ENCODE results near the gene GBE1.
A peak's percentile ranks its signal among the peaks of the same experiment; 100 is the strongest.
"Not testable (repeated sequence)": the region's sequence is repeated elsewhere in the genome, so short reads cannot be mapped to it uniquely, and the experiment has no call there.

GBE1 gene

DNA sequence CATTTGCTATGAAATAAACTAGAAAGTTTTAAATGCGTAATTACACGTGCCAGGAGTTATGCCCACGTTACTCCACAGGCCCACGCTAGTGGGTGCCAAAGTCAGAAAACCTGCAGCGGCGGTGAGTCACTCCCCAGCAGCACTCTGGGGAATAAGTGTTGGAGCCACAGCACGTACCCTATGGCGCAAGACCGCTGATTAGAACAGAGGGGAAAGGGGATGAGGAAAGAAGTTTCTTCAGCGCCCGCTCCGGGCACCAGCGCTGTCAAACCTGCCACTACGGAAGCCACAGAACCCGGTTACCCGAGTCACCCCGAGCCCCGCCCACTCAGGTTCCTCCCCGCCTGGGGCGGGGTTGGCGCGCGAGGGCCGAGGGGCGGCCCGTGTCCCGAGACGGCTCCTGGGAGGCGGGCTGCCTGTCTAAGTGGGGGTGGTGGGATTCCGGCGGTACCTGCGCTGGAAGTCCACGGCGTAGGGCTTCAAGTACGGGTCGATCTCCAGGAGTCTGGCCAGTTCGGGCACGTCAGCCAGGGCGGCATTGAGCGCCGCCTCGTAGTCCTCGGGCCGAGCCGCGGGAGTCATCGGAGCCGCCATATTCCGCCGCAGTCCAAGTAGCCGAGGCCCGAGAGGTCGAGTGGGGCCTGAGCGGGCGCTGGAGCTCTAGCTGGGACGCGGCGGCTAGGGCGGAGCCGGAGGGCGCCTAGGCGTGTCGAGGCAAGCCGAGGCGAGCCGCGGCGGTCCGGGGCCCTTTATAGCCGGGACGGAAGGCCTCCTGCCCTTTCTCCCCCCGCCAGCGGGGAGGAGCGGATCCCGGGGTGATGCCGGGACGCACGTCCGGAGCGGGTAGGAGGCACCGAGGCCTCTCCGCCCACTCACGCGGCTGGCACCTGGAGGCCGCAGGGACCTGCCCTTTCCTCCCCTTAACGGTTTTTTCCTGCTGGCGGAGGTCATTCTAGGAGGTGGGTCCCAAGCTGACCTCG lies at the start of gene GBE1:
Gene GBE1, minus strand, starts transcription at position 722 of the 980 bp plus-strand sequence. Its CDS starts 128 bp downstream, at position 594.
- no peaks in the 10 kb centered on the region for H3K27me3 Mint-ChIP-seq
- H3K9me3 Mint-ChIP-seq: peaks cover 14% of the 10 kb centered on the region
- H3K4me3 Mint-ChIP-seq: peak within 1 kb of the TSS; percentile 94
- H3K4me1 Mint-ChIP-seq (ENCODE audit: low read depth): peaks cover 47% of the 10 kb centered on the region
- H3K36me3 Mint-ChIP-seq (ENCODE audit: low read depth): peaks cover 47% of the 10 kb centered on the region
- H3K27ac Mint-ChIP-seq: peak within 1 kb of the TSS; percentile 98

DNA sequence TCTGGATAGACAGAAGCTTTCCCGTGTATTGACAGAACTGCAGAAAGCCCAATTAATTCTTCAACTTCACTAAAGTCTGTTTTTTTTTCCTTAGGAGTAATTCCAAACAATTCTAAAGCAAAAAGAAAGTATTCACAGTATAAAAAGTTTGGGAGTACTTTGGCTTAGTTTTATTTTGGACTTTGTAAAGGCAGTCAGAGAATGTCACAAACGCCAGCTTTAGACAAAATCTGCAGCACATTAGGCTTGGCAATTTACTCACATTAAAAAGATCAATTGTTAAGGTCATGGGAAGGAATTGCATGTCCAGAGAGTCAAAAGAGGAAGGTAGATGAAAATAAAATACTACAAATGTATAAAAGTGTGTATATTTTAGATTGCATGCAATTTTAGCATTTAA lies 47.5 kb upstream of the GBE1 start:
- H3K4me3 Mint-ChIP-seq: no peak overlapping the region

DNA sequence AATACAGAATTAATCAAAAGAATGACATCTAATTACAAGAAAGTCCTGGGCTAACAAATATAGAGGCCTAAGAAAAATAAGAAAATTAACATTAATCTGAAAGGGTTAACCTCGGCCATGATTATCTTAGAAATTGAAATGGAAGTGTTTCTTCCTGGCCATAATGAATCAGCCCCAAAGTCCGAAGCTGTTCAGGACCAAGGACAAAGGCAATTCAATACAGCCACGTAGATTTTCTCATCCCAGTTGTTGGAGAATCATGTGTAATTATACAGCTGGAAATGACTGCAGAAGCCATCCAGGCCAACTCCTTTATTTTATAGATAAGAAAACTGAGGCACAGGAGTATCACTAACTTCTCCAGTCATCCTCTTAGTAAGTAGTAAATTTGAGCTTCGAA lies 38.0 kb upstream of the GBE1 start:
- H3K36me3 Mint-ChIP-seq (ENCODE audit: low read depth): no peaks in the 10 kb centered on the region
- no peaks in the 10 kb centered on the region for H3K9me3 Mint-ChIP-seq
- peaks cover 3% of the 10 kb centered on the region for H3K27me3 Mint-ChIP-seq
- no peaks in the 10 kb centered on the region for H3K4me1 Mint-ChIP-seq (ENCODE audit: low read depth)
- H3K4me3 Mint-ChIP-seq: no peak overlapping the region
- no peak overlapping the region for H3K27ac Mint-ChIP-seq

More for the DNA sequence above, 47.5 kb upstream of the GBE1 start:
- H3K36me3 Mint-ChIP-seq (ENCODE audit: low read depth): no peaks in the 10 kb centered on the region
- H3K27me3 Mint-ChIP-seq: no peaks in the 10 kb centered on the region
- no peaks in the 10 kb centered on the region for H3K9me3 Mint-ChIP-seq
- H3K27ac Mint-ChIP-seq: no peak overlapping the region
- no peaks in the 10 kb centered on the region for H3K4me1 Mint-ChIP-seq (ENCODE audit: low read depth)

GRCh38 chr3:81793410-81793809 lies 32.0 kb upstream of the GBE1 start:
- Mint-ChIP-seq H3K36me3 (ENCODE audit: low read depth) (no peaks in the 10 kb centered on the region), H3K27ac (no peak overlapping the region), H3K4me1 (ENCODE audit: low read depth) (no peaks in the 10 kb centered on the region), H3K27me3 (no peaks in the 10 kb centered on the region), H3K9me3 (no peaks in the 10 kb centered on the region), H3K4me3 (no peak overlapping the region)

- Mint-ChIP-seq H3K36me3 (ENCODE audit: low read depth) (no peaks in the 10 kb centered on the region), H3K9me3 (no peaks in the 10 kb centered on the region), H3K4me3 (no peak overlapping the region), H3K27ac (no peak overlapping the region), H3K4me1 (ENCODE audit: low read depth) (no peaks in the 10 kb centered on the region), H3K27me3 (no peaks in the 10 kb centered on the region)
Observed at GRCh38 chr3:81790117-81790516, 28.7 kb upstream of the GBE1 start.

DNA sequence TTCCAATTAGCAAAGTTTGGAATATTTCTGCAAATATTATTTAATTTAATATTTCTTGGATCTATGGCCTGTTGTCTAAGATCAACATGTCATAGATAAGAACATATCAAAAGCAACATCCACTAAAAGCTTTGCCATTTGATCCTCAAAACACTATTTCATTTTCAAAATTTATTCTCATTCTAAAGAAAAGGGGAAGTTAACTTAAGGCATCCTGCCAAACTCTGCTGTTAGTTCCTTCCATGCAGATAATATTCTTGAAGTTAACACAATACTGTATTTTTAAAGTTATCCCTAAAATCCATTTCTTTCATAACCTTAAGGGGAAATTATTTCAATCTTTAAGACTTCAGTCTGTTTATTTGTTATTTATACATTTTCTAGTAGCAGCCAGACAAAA lies 28.2 kb upstream of the GBE1 start:
- H3K4me3 Mint-ChIP-seq: no peak overlapping the region
- no peaks in the 10 kb centered on the region for H3K4me1 Mint-ChIP-seq (ENCODE audit: low read depth)
- H3K36me3 Mint-ChIP-seq (ENCODE audit: low read depth): no peaks in the 10 kb centered on the region
- H3K9me3 Mint-ChIP-seq: no peaks in the 10 kb centered on the region
- H3K27me3 Mint-ChIP-seq: no peaks in the 10 kb centered on the region
- no peak overlapping the region for H3K27ac Mint-ChIP-seq

DNA sequence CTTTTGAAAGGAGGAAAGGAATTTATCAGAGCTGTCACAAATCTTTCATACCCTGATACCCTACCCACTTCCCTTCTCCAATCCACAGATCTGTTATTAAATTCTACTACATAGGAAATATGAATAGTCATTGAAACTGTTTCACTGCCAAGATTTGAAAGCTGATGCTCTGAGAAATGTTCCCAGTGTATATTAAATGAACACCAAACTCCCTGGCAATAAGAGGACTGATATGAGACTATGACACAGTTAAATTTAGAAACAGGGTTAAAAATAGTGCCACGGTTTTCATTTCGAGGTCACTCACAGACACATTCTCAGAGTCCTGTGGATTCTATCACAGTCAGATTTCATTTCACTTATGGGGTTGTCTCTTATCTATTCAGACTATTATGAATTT lies 27.2 kb upstream of the GBE1 start:
- Mint-ChIP-seq H3K27me3 (peaks cover 3% of the 10 kb centered on the region), H3K4me1 (ENCODE audit: low read depth) (no peaks in the 10 kb centered on the region), H3K9me3 (peaks cover 2% of the 10 kb centered on the region), H3K4me3 (no peak overlapping the region), H3K36me3 (ENCODE audit: low read depth) (no peaks in the 10 kb centered on the region), H3K27ac (no peak overlapping the region)

GRCh38 chr3:81788044-81788443 lies 26.6 kb upstream of the GBE1 start:
- no peak overlapping the region for H3K4me3 Mint-ChIP-seq
- H3K27ac Mint-ChIP-seq: no peak overlapping the region
- no peaks in the 10 kb centered on the region for H3K4me1 Mint-ChIP-seq (ENCODE audit: low read depth)
- H3K27me3 Mint-ChIP-seq: peaks cover 4% of the 10 kb centered on the region
- H3K9me3 Mint-ChIP-seq: peaks cover 4% of the 10 kb centered on the region
- no peaks in the 10 kb centered on the region for H3K36me3 Mint-ChIP-seq (ENCODE audit: low read depth)

DNA sequence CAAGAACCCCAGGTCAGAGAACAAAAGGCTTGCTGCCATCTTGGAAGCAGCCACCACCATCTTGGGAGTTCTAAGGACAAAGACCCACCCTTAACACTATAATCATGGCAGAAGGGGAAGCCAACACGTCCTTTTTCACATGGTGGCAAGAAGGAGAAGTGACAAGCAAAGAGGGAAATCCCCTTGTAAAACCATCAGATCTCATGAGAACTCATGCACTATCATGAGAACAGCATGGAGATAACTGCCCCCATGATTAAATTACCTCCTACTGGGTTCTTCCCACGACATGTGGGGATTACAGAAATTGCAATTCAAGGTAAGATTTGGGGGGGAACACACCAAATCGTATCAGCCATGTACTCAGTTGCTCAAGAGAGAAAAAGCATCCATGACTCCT lies 21.1 kb upstream of the GBE1 start:
- no peaks in the 10 kb centered on the region for H3K36me3 Mint-ChIP-seq (ENCODE audit: low read depth)
- H3K9me3 Mint-ChIP-seq: peaks cover 4% of the 10 kb centered on the region
- no peaks in the 10 kb centered on the region for H3K4me1 Mint-ChIP-seq (ENCODE audit: low read depth)
- H3K4me3 Mint-ChIP-seq: no peak overlapping the region
- H3K27ac Mint-ChIP-seq: no peak overlapping the region
- peaks cover 4% of the 10 kb centered on the region for H3K27me3 Mint-ChIP-seq

- Mint-ChIP-seq H3K4me3 (no peak overlapping the region), H3K27ac (no peak overlapping the region), H3K36me3 (ENCODE audit: low read depth) (no peaks in the 10 kb centered on the region), H3K9me3 (peaks cover 3% of the 10 kb centered on the region), H3K4me1 (ENCODE audit: low read depth) (no peaks in the 10 kb centered on the region), H3K27me3 (peaks cover 2% of the 10 kb centered on the region)
Observed at GRCh38 chr3:81778678-81779182, 17.3 kb upstream of the GBE1 start.

GRCh38 chr3:81776643-81777042 lies 15.2 kb upstream of the GBE1 start:
- Mint-ChIP-seq H3K27ac (no peak overlapping the region), H3K9me3 (no peaks in the 10 kb centered on the region), H3K4me3 (no peak overlapping the region), H3K27me3 (peaks cover 5% of the 10 kb centered on the region), H3K4me1 (ENCODE audit: low read depth) (no peaks in the 10 kb centered on the region), H3K36me3 (ENCODE audit: low read depth) (no peaks in the 10 kb centered on the region)

- Mint-ChIP-seq H3K4me3 (no peak overlapping the region), H3K9me3 (no peaks in the 10 kb centered on the region), H3K4me1 (ENCODE audit: low read depth) (no peaks in the 10 kb centered on the region), H3K27me3 (peaks cover 18% of the 10 kb centered on the region), H3K27ac (no peak overlapping the region), H3K36me3 (ENCODE audit: low read depth) (no peaks in the 10 kb centered on the region)
Observed at GRCh38 chr3:81770710-81771109, 9.3 kb upstream of the GBE1 start.

GRCh38 chr3:81769299-81769698 lies 7.9 kb upstream of the GBE1 start:
- Mint-ChIP-seq H3K9me3 (no peaks in the 10 kb centered on the region), H3K27me3 (peaks cover 18% of the 10 kb centered on the region), H3K4me1 (ENCODE audit: low read depth) (no peaks in the 10 kb centered on the region), H3K27ac (no peak overlapping the region), H3K36me3 (ENCODE audit: low read depth) (no peaks in the 10 kb centered on the region), H3K4me3 (no peak overlapping the region)

DNA sequence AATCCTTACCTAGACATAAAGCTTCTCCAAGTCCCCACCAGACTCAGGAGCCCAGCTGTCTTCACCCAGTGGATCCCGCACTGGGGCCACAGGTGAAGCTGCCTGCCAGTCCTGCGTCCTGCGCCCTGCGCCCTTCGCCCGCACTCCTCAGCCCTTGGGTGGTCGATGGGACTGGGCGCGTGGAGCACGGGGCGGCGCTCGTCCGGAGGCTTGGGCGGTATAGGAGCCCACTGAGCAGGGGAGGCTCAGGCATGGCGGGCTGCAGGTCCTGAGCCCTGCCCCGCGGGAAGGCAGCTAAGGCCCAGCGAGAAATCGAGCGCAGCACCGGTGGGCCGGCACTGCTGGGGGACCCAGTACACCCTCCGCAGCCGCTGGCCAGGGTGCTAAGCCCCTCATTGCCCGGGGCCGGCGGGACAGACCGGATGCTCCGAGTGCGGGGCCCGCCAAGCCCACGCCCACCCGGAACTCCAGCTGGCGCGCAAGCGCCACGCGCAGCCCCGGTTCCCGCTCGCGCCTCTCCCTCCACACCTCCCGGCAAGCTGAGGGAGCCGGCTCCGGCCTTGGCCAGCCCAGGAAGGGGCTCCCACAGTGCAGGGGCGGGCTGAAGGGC lies 5.9 kb upstream of the GBE1 start:
- not testable (repeated sequence) for H3K36me3 Mint-ChIP-seq (ENCODE audit: low read depth); H3K4me3 Mint-ChIP-seq; H3K4me1 Mint-ChIP-seq (ENCODE audit: low read depth); H3K27ac Mint-ChIP-seq; H3K9me3 Mint-ChIP-seq
- H3K27me3 Mint-ChIP-seq: peaks cover 18% of the 10 kb centered on the region

GRCh38 chr3:81765400-81765799 lies 4.0 kb upstream of the GBE1 start:
- no peak overlapping the region for H3K4me3 Mint-ChIP-seq
- no peaks in the 10 kb centered on the region for H3K9me3 Mint-ChIP-seq
- peaks cover 1% of the 10 kb centered on the region for H3K27me3 Mint-ChIP-seq
- no peak overlapping the region for H3K27ac Mint-ChIP-seq
- H3K4me1 Mint-ChIP-seq (ENCODE audit: low read depth): peaks cover 19% of the 10 kb centered on the region
- peaks cover 5% of the 10 kb centered on the region for H3K36me3 Mint-ChIP-seq (ENCODE audit: low read depth)
